ENCODE data around the gene MGRN1. TPM values are rescaled to one million over a fixed set of nuclear protein-coding genes. Genes with fewer than 3 reads are reported as not detected.

The MGRN1 gene
- total RNA-seq, 4 donors from 2014 or later, result 37.5 to 59.1 (median 42.7) TPM

- Histone ChIP-seq H3K27me3 (no peaks in the 10 kb centered on the region), H3K4me1 (peaks cover 0 to 39% (median 9%) of the 10 kb centered on the region in 4 donors), H3K4me3 (no peak overlapping the region), H3K36me3 (peaks cover 2 to 82% (median 20%) of the 10 kb centered on the region in 3 donors), H3K27ac (peak overlapping the region in 1 of 4 donors; percentile 31), H3K9me3 (no peaks in the 10 kb centered on the region)
- DNase-seq (ENCODE audit: low spot score in 2 of 2), result no peak
- no peak for TF ChIP-seq EP300 (IDR thresholded peaks at IDR 0.05)
- TF ChIP-seq POLR2A (IDR thresholded peaks at IDR 0.05), result no peak
- no peak for TF ChIP-seq CTCF (IDR thresholded peaks at IDR 0.05)
- 56 to 91% methylated on average over 4 to 8 of the region's 9 CpGs for WGBS, 2 donors
Measured at GRCh38 chr16:4697848-4698291, 73.2 kb downstream of the MGRN1 start.

GRCh38 chr16:4698321-4699045 is 73.9 kb downstream of the MGRN1 start:
- no peak overlapping the region for H3K4me3 ChIP-seq
- peaks cover 2 to 87% (median 20%) of the 10 kb centered on the region in 3 donors for H3K36me3 ChIP-seq
- peaks cover 0 to 35% (median 7%) of the 10 kb centered on the region in 4 donors for H3K4me1 ChIP-seq
- TF ChIP-seq POLR2A (IDR thresholded peaks at IDR 0.05), result no peak
- no peak for TF ChIP-seq EP300 (IDR thresholded peaks at IDR 0.05)
- no peak for TF ChIP-seq CTCF (IDR thresholded peaks at IDR 0.05)
- no peaks in the 10 kb centered on the region for H3K27me3 ChIP-seq
- WGBS, 2 donors, result 88 to 95% methylated on average over 25 to 32 of the region's 36 CpGs
- no peak overlapping the region for H3K27ac ChIP-seq
- H3K9me3 ChIP-seq, result no peaks in the 10 kb centered on the region
- no peak for DNase-seq (ENCODE audit: low spot score in 2 of 2)

GRCh38 chr16:4699046-4699556 is 74.5 kb downstream of the MGRN1 start:
- Histone ChIP-seq H3K4me3 (no peak overlapping the region), H3K4me1 (peaks cover 0 to 35% (median 6%) of the 10 kb centered on the region in 4 donors), H3K9me3 (no peaks in the 10 kb centered on the region), H3K27ac (no peak overlapping the region), H3K36me3 (peaks cover 2 to 94% (median 20%) of the 10 kb centered on the region in 3 donors), H3K27me3 (no peaks in the 10 kb centered on the region)
- no peak for DNase-seq (ENCODE audit: low spot score in 2 of 2)
- TF ChIP-seq POLR2A (IDR thresholded peaks at IDR 0.05), result no peak
- TF ChIP-seq CTCF (IDR thresholded peaks at IDR 0.05), result no peak
- TF ChIP-seq EP300 (IDR thresholded peaks at IDR 0.05), result no peak
- 85 to 91% methylated on average over 7 to 10 of the region's 19 CpGs for WGBS, 2 donors

GRCh38 chr16:4700380-4700996 is 75.9 kb downstream of the MGRN1 start:
- Histone ChIP-seq H3K27ac (no peak overlapping the region), H3K36me3 (peaks cover 2 to 99% (median 25%) of the 10 kb centered on the region in 3 donors), H3K9me3 (no peaks in the 10 kb centered on the region), H3K27me3 (no peaks in the 10 kb centered on the region), H3K4me3 (no peak overlapping the region), H3K4me1 (peaks cover 0 to 21% (median 0%) of the 10 kb centered on the region in 4 donors)
- WGBS, 2 donors, result 92% methylated on average over 13 of the region's 13 CpGs
- TF ChIP-seq CTCF (IDR thresholded peaks at IDR 0.05) (no peak), EP300 (IDR thresholded peaks at IDR 0.05) (no peak), POLR2A (IDR thresholded peaks at IDR 0.05) (no peak)
- DNase-seq (ENCODE audit: low spot score in 2 of 2), result no peak
